ENCODE data around the gene CARS1. TPM values are rescaled to one million over a fixed set of nuclear protein-coding genes. Genes with fewer than 3 reads are reported as not detected.

The CARS1 gene
- total and polyA plus RNA-seq, 2 donors (not counting 1 experiment from before 2014, with no cell fraction given): 31.3 to 49.5 TPM

DNA sequence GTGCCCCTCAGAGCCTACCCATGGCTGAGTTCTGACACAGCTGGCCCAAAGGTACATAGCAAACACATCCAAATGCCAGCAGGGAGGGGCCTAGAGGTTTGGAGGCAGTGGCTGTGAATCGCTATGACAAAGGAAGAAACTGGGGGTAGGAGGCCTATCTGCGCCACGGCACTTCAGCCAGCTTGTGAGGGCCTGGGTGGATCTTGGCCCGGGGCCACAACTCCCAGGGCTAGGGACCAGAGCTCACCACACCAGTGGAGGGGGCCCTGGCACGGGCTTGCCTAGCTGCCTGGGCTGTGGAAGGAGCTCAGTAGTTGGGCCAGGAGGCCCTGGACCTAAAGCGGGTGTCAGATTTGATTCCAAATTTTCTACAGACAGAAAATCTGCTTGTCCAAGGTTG lies 55.7 kb downstream of the CARS1 start:
- Mint-ChIP-seq H3K27me3 (no peaks in the 10 kb centered on the region), H3K4me1 (no peaks in the 10 kb centered on the region), H3K27ac (no peak overlapping the region), H3K9me3 (ENCODE audit: insufficient read depth) (no peaks in the 10 kb centered on the region), H3K4me3 (no peak overlapping the region)
- Histone ChIP-seq H3K27me3 (replicated peaks in 1 of 4; ENCODE audit: control extremely low read depth in 1 of 4, control insufficient read depth in 3 of 4, insufficient read depth in 4 of 4, low read length in 3 of 4) (no peaks in the 10 kb centered on the region), H3K9ac (ENCODE audit: low read length) (no peak overlapping the region), H3K4me1 (ENCODE audit: control insufficient read depth in 2 of 2, insufficient read depth in 2 of 2, low read length in 2 of 2) (no peaks in the 10 kb centered on the region), H3K27ac (ENCODE audit: low read length in 2 of 2) (no peak overlapping the region), H3K4me2 (replicated peaks; ENCODE audit: low read depth, low read length, poor library complexity, severe bottlenecking) (no peak overlapping the region), H4K20me1 (ENCODE audit: control insufficient read depth, insufficient read depth, low read length, poor library complexity, severe bottlenecking) (no peaks in the 10 kb centered on the region), H2AFZ (ENCODE audit: insufficient read depth, low read depth, low read length, poor library complexity, severe bottlenecking) (no peak overlapping the region), H3K79me2 (ENCODE audit: control insufficient read depth, insufficient read depth, low read length) (no peaks in the 10 kb centered on the region), H3K36me3 (replicated peaks in 1 of 2; ENCODE audit: control extremely low read depth in 1 of 2, control insufficient read depth in 1 of 2, extremely low read depth in 1 of 2, insufficient read depth in 2 of 2, low read length in 1 of 2) (peaks cover 0 to 42% of the 10 kb centered on the region in 2 experiments), H3K4me3 (ENCODE audit: control extremely low read depth in 1 of 5, extremely low read depth in 1 of 5, insufficient read depth in 1 of 5, low read depth in 2 of 5, low read length in 4 of 5) (no peak overlapping the region), H3K9me3 (ENCODE audit: control extremely low read depth in 1 of 3, control insufficient read depth in 2 of 3, insufficient read depth in 1 of 3, low read length in 2 of 3) (no peaks in the 10 kb centered on the region)
- intact Hi-C loops (cut with micrococcal nuclease): no loop called here
- DNase-seq: no peak
- no peak for TF ChIP-seq EZH2 (IDR thresholded peaks at IDR 0.05; ENCODE audit: borderline replicate concordance, insufficient read depth, low read depth, low read length, poor library complexity, severe bottlenecking)
- TF ChIP-seq, protein P1, sequence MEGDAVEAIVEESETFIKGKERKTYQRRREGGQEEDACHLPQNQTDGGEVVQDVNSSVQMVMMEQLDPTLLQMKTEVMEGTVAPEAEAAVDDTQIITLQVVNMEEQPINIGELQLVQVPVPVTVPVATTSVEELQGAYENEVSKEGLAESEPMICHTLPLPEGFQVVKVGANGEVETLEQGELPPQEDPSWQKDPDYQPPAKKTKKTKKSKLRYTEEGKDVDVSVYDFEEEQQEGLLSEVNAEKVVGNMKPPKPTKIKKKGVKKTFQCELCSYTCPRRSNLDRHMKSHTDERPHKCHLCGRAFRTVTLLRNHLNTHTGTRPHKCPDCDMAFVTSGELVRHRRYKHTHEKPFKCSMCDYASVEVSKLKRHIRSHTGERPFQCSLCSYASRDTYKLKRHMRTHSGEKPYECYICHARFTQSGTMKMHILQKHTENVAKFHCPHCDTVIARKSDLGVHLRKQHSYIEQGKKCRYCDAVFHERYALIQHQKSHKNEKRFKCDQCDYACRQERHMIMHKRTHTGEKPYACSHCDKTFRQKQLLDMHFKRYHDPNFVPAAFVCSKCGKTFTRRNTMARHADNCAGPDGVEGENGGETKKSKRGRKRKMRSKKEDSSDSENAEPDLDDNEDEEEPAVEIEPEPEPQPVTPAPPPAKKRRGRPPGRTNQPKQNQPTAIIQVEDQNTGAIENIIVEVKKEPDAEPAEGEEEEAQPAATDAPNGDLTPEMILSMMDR (IDR thresholded peaks at IDR 0.05): no peak
- POLR2A ChIA-PET: no interaction called here
- no peak for ATAC-seq (ENCODE audit: low read depth)
- 98% methylated on average over 5 of the region's 6 CpGs for WGBS (ENCODE audit: insufficient coverage)
- CTCF ChIA-PET: no interaction called here

DNA sequence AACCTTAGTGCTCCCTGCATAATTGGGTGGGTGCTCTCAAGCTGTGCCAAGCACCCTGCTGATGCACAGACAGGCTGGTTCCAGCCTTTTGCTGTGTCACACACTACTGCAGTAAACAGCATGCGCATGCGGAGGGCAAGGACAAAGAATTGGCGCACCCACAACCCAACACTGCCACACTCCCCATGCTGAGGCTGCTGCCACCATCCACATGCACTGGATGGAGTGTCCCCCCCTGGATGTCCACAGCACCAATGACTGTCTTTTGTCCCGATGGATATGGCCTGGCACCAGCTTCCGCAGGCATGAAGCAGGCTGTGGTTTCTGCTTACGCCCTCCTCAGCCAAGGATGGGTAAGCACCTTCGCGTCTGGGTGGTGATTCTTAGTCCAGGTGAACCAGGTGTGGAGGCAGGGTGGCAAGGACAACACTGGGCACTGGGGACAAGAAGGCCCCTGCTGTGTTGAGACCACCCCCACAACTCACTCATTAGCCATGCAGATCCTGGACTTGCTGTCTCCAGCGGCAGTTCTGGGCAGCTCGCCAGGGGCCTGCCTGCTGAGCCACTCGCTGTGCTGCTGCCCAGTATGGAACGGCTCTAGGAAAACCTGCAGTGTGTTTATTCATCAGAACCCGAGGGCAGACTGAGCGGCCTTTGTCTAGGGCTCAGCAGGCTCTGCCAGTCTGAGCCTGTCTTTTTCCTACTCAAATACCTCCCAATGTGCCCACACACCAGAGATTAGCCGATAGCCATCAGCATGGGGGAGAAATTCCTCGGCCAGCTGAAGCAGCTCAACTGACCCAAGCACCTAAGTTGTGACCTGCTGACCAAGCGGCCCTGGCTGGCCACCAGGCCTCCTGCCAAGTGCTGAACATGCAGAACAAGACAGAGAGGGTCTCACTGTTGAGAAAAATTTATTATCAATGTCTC lies 56.9 kb downstream of the CARS1 start:
- Histone ChIP-seq H3K4me3 (ENCODE audit: control extremely low read depth in 1 of 5, extremely low read depth in 1 of 5, insufficient read depth in 1 of 5, low read depth in 2 of 5, low read length in 4 of 5) (no peak overlapping the region), H3K27ac (ENCODE audit: low read length in 2 of 2) (no peak overlapping the region), H3K9ac (ENCODE audit: low read length) (no peak overlapping the region), H4K20me1 (ENCODE audit: control insufficient read depth, insufficient read depth, low read length, poor library complexity, severe bottlenecking) (no peaks in the 10 kb centered on the region), H3K79me2 (ENCODE audit: control insufficient read depth, insufficient read depth, low read length) (no peaks in the 10 kb centered on the region), H3K36me3 (replicated peaks in 1 of 2; ENCODE audit: control extremely low read depth in 1 of 2, control insufficient read depth in 1 of 2, extremely low read depth in 1 of 2, insufficient read depth in 2 of 2, low read length in 1 of 2) (peaks cover 0 to 39% of the 10 kb centered on the region in 2 experiments), H2AFZ (ENCODE audit: insufficient read depth, low read depth, low read length, poor library complexity, severe bottlenecking) (no peak overlapping the region), H3K4me2 (replicated peaks; ENCODE audit: low read depth, low read length, poor library complexity, severe bottlenecking) (no peak overlapping the region), H3K27me3 (replicated peaks in 1 of 4; ENCODE audit: control extremely low read depth in 1 of 4, control insufficient read depth in 3 of 4, insufficient read depth in 4 of 4, low read length in 3 of 4) (no peaks in the 10 kb centered on the region), H3K4me1 (ENCODE audit: control insufficient read depth in 2 of 2, insufficient read depth in 2 of 2, low read length in 2 of 2) (no peaks in the 10 kb centered on the region), H3K9me3 (ENCODE audit: control extremely low read depth in 1 of 3, control insufficient read depth in 2 of 3, insufficient read depth in 1 of 3, low read length in 2 of 3) (no peaks in the 10 kb centered on the region)
- no peaks in the 10 kb centered on the region for H3K9me3 Mint-ChIP-seq (ENCODE audit: insufficient read depth)
- no peaks in the 10 kb centered on the region for H3K27me3 Mint-ChIP-seq
- H3K4me1 Mint-ChIP-seq: no peaks in the 10 kb centered on the region
- 91% methylated on average over 14 of the region's 17 CpGs for WGBS (ENCODE audit: insufficient coverage)
- TF ChIP-seq, protein P1 (IDR thresholded peaks at IDR 0.05): no peak
- no peak for TF ChIP-seq EZH2 (IDR thresholded peaks at IDR 0.05; ENCODE audit: borderline replicate concordance, insufficient read depth, low read depth, low read length, poor library complexity, severe bottlenecking)
- intact Hi-C loops (cut with micrococcal nuclease): no loop called here
- DNase-seq: no peak
- ChIA-PET POLR2A (no interaction called here), CTCF (no interaction called here)
- ATAC-seq (ENCODE audit: low read depth): no peak
- H3K27ac Mint-ChIP-seq: no peak overlapping the region
- H3K4me3 Mint-ChIP-seq: no peak overlapping the region

Measured in B cell (primary cell).